GM12878 (cell line): ENCODE measurements around the gene KANSL3. TPM values are rescaled to one million over a fixed set of nuclear protein-coding genes. Genes with fewer than 3 reads are reported as not detected.

Source experiments
- ATAC-seq: fragments of 200-7000 bp; cut with Tn5 transposase; 3 replicates; pipeline ENCODE4 v1.9.1; 2020; ENCODE audit warnings: mild to moderate bottlenecking, moderate library complexity
- BruUV-seq: library from RNA; stranded (reverse); fragments of 400-500 nt; replicated peaks from 2 replicates; lab custom pipeline; 2021; lab: Mats Ljungman, UMichigan
- CTCF ChIA-PET: fragments of 300-600 bp; sonication (Branson Sonifier 250); formaldehyde crosslinking; extraction: SDS; loops from one replicate; lab custom pipeline; 2021; ENCODE audit warnings: inconsistent platforms; lab: Yijun Ruan, JAX
- POLR2A ChIA-PET: fragments of 350-600 bp; formaldehyde crosslinking; extraction: SDS; loops from one replicate; lab custom pipeline; 2021; ENCODE audit warnings: inconsistent platforms; lab: Charles Lee
- RAD21 ChIA-PET: fragments of 300-600 bp; sonication (Branson Sonifier 250); formaldehyde crosslinking; loops from one replicate; lab custom pipeline; 2023; ENCODE audit warnings: antibody characterized with exemption; ENCODE audit not compliant: unreplicated experiment; lab: Charles Lee
- SMC1A ChIA-PET: fragments of 300-600 bp; sonication (Branson Sonifier 250); formaldehyde crosslinking; loops from one replicate; lab custom pipeline; 2023; ENCODE audit not compliant: unreplicated experiment, uncharacterized antibody; lab: Charles Lee
- DNase-seq: peaks from one replicate; pipeline ENCODE4 v3.0.0-alpha.2; 2011; ENCODE audit warnings: low read depth, low spot score
- FAIRE-seq: peaks from 3 replicates; lab custom pipeline; 2011; peaks lifted over from hg19 to GRCh38; lab: Jason Lieb, UNC
- H2AFZ ChIP-seq: 2 replicates; pipeline ENCODE4 v1.6.0; 2011; ENCODE audit warnings: low read depth, low read length, control low read depth; ENCODE audit not compliant: control insufficient read depth
- H3K27ac ChIP-seq: 2 replicates; pipeline ENCODE4 v1.5.1; 2011; ENCODE audit warnings: control low read depth; ENCODE audit not compliant: control insufficient read depth, insufficient read depth
- H3K27me3 ChIP-seq, 2 experiments: replicated peaks in 1 of 2; 2 replicates each; pipeline versions ENCODE4 v1.6.0 to v1.6.1; 2011; ENCODE audit warnings: low read length in 1 of 2; ENCODE audit not compliant: control insufficient read depth in 2 of 2, insufficient read depth in 2 of 2
- H3K36me3 ChIP-seq, 2 experiments: 2 replicates each; pipeline ENCODE4 v1.5.1; 2011; ENCODE audit warnings: low read length in 1 of 2; ENCODE audit not compliant: control insufficient read depth in 2 of 2, insufficient read depth in 2 of 2
- H3K4me1 ChIP-seq: 2 replicates; pipeline ENCODE4 v1.6.1; 2011; ENCODE audit warnings: mild to moderate bottlenecking, low read length, moderate library complexity, mixed read lengths; ENCODE audit not compliant: control insufficient read depth, insufficient read depth
- H3K4me2 ChIP-seq: 2 replicates; pipeline ENCODE4 v1.6.0; 2011; ENCODE audit warnings: control low read depth; ENCODE audit not compliant: control insufficient read depth, insufficient read depth
- H3K4me3 ChIP-seq: fragments of 200-600 bp; sonication (generic); 2 replicates; pipeline ENCODE4 v1.5.1; 2016
- H3K79me2 ChIP-seq: 2 replicates; pipeline ENCODE4 v1.6.0; 2011; ENCODE audit warnings: low read length; ENCODE audit not compliant: control insufficient read depth, insufficient read depth
- H3K9ac ChIP-seq: 2 replicates; pipeline ENCODE4 v1.8.0; 2011; ENCODE audit warnings: low read length, control low read depth, mixed read lengths; ENCODE audit not compliant: control insufficient read depth, insufficient read depth
- H3K9me3 ChIP-seq: replicated peaks from 3 replicates; pipeline ENCODE4 v1.5.1; 2011; ENCODE audit warnings: mild to moderate bottlenecking, low read length; ENCODE audit not compliant: control insufficient read depth, insufficient read depth
- H4K20me1 ChIP-seq: 2 replicates; pipeline ENCODE4 v1.6.0; 2011; ENCODE audit not compliant: control insufficient read depth, insufficient read depth
- GABPA ChIP-seq: IDR thresholded peaks from 2 replicates; pipeline ENCODE4 v1.6.1; 2014; ENCODE audit warnings: antibody characterized with exemption, low read depth, mild to moderate bottlenecking, inconsistent platforms
- RAD51 ChIP-seq: fragments of 450-650 bp; IDR thresholded peaks from 2 replicates; pipeline ENCODE4 v1.6.1; 2016; ENCODE audit warnings: moderate library complexity, mild to moderate bottlenecking, inconsistent platforms
- SRF ChIP-seq, 2 experiments: IDR thresholded peaks; 2 replicates each; pipeline ENCODE4 v1.6.1; 2011; ENCODE audit warnings: low read depth in 2 of 2, low read length in 2 of 2, mild to moderate bottlenecking in 1 of 2, moderate library complexity in 1 of 2
- TAF1 ChIP-seq: IDR thresholded peaks from 2 replicates; pipeline ENCODE4 v1.6.1; 2011; ENCODE audit warnings: mild to moderate bottlenecking, low read depth, low read length, borderline replicate concordance
- TCF3 ChIP-seq: IDR thresholded peaks from 2 replicates; pipeline ENCODE4 v1.6.1; 2012; ENCODE audit warnings: low read depth, mild to moderate bottlenecking, low read length, borderline replicate concordance; ENCODE audit not compliant: insufficient read depth
- ZNF217 ChIP-seq: fragments of 450-650 bp; IDR thresholded peaks from 2 replicates; pipeline ENCODE4 v1.6.1; 2017; ENCODE audit warnings: antibody characterized with exemption, mild to moderate bottlenecking
- WGBS: methylation state at CpG from one replicate; pipeline ENCODE4 v1.1.6; 2016; ENCODE audit warnings: low lambda C conversion rate; ENCODE audit not compliant: insufficient replicate concordance, insufficient coverage; ENCODE audit errors: missing lambda C conversion rate; 5-methylcytosine and 5-hydroxymethylcytosine counted together
- in situ Hi-C: fragments of 300-500 bp; cut with MboI; formaldehyde crosslinking; loops from 9 replicates; pipeline ENCODE4 v1.14.3; 2018; ENCODE audit warnings: mixed read lengths
- intact Hi-C: fragments of 100-400 bp; cut with micrococcal nuclease; formaldehyde crosslinking; loops from one replicate; pipeline ENCODE4 v1.14.2; 2022; ENCODE audit not compliant: unreplicated experiment
- polyA plus RNA-seq, 11 experiments: library from polyadenylated mRNA; depleted of rRNA in 4 of 11; unstranded in 6 of 11; stranded (reverse) in 5 of 11; fragments of >200 nt; fragmentation: Nextera tagmentation in 4 of 11; fragmentation: Illumina TruSeq in 1 of 11; extraction: Ambion mirVana in 4 of 11; extraction: Trizol in 1 of 11; gene quantifications; 1 replicate in 1 of 11; 2 replicates in 10 of 11; pipeline versions ENCODE4 v1.2.1 to v1.2.3, GENCODE V29; 2011 to 2016; ENCODE audit warnings: inconsistent platforms in 2 of 11, missing spikeins in 2 of 11, low read depth in 1 of 11
- total RNA-seq, 4 experiments: library from RNA; depleted of rRNA in 3 of 4; stranded (reverse); fragments of >200 nt in 3 of 4; fragmentation: Illumina TruSeq in 1 of 4; extraction: Trizol in 1 of 4; gene quantifications; 2 replicates each; pipeline versions ENCODE4 v1.2.1 to v1.2.3, GENCODE V29; 2013 to 2021
- TF ChIP-seq, protein P1 (sequence below): fragments of 450-650 bp; IDR thresholded peaks from 2 replicates; pipeline ENCODE4 v1.6.1; 2017; ENCODE audit warnings: borderline replicate concordance
- TF ChIP-seq, protein P2 (sequence below): fragments of 450-650 bp; IDR thresholded peaks from 2 replicates; pipeline ENCODE4 v1.6.1; 2017; ENCODE audit warnings: mild to moderate bottlenecking, low read depth, inconsistent platforms; ENCODE audit not compliant: poor library complexity, severe bottlenecking

Gene KANSL3
- total and polyA plus RNA-seq, 10 of the 15 experiments (the other 5 are each of a cell fraction or from before 2014, with no cell fraction given), result 5.6 to 25.9 (median 16.7) TPM

DNA sequence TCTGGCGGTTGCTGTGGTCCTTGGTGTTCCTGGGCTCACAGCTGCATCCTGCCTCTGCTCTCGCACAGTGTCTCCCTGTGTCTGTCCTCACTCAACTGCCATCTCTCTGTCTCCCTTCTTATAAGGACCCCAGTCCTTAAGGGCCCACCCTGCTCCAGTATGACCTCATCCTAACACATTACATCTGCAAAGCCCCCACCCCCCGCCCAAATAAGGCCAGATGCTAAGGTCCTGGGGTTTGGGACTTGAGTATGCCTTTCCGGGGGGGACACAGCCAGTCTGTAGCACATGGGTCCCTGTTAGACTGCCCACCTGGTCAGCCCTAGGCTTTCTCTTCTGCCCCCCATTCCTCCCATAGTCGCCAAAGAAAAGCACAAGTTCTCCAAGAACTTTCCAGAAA, 45.2 kb upstream of the KANSL3 start:
- intact Hi-C loops, result no loop called here
- BruUV-seq, result no TSS peak
- no peaks in the 10 kb centered on the region for H4K20me1 ChIP-seq
- ChIA-PET CTCF (no interaction called here), POLR2A (no interaction called here), RAD21 (no interaction called here), SMC1A (no interaction called here)
- H3K79me2 ChIP-seq, result no peaks in the 10 kb centered on the region
- 55% methylated on average over 5 of the region's 5 CpGs for WGBS
- TF ChIP-seq, protein P1, sequence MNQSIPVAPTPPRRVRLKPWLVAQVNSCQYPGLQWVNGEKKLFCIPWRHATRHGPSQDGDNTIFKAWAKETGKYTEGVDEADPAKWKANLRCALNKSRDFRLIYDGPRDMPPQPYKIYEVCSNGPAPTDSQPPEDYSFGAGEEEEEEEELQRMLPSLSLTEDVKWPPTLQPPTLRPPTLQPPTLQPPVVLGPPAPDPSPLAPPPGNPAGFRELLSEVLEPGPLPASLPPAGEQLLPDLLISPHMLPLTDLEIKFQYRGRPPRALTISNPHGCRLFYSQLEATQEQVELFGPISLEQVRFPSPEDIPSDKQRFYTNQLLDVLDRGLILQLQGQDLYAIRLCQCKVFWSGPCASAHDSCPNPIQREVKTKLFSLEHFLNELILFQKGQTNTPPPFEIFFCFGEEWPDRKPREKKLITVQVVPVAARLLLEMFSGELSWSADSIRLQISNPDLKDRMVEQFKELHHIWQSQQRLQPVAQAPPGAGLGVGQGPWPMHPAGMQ, result no peak
- TF ChIP-seq GABPA (no peak), ZNF217 (no peak), SRF (IDR thresholded peaks at IDR 0.05; ENCODE audit: low read depth in 2 of 2, low read length in 2 of 2) (no peak), RAD51 (no peak), TCF3 (no peak), TAF1 (no peak)
- TF ChIP-seq, protein P2, sequence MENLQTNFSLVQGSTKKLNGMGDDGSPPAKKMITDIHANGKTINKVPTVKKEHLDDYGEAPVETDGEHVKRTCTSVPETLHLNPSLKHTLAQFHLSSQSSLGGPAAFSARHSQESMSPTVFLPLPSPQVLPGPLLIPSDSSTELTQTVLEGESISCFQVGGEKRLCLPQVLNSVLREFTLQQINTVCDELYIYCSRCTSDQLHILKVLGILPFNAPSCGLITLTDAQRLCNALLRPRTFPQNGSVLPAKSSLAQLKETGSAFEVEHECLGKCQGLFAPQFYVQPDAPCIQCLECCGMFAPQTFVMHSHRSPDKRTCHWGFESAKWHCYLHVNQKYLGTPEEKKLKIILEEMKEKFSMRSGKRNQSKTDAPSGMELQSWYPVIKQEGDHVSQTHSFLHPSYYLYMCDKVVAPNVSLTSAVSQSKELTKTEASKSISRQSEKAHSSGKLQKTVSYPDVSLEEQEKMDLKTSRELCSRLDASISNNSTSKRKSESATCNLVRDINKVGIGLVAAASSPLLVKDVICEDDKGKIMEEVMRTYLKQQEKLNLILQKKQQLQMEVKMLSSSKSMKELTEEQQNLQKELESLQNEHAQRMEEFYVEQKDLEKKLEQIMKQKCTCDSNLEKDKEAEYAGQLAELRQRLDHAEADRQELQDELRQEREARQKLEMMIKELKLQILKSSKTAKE, result no peak
- no peak overlapping the region for H3K4me2 ChIP-seq
- H3K36me3 ChIP-seq, result no peaks in the 10 kb centered on the region
- DNase-seq, result no peak
- no peak overlapping the region for H3K4me3 ChIP-seq
- in situ Hi-C loops, result no loop called here
- ATAC-seq, result no peak
- H3K9me3 ChIP-seq, result no peaks in the 10 kb centered on the region
- no peaks in the 10 kb centered on the region for H3K4me1 ChIP-seq
- H3K9ac ChIP-seq, result no peak overlapping the region
- H3K27ac ChIP-seq, result no peak overlapping the region
- no peaks in the 10 kb centered on the region; a peak in 1 of 4 replicates for H3K27me3 ChIP-seq
- FAIRE-seq, result no peak
- no peak overlapping the region for H2AFZ ChIP-seq
